Right kidney (tissue), 1 donor: ENCODE measurements around the gene METTL25B.

Source experiments
- DNase-seq: peaks from one replicate; pipeline ENCODE4 v3.0.0-alpha.2; 2016

Gene METTL25B

GRCh38 chr1:156700736-156701531 is 27.3 kb upstream of the METTL25B start:
- DNase-seq, result no peak

GRCh38 chr1:156703336-156703735 is 24.9 kb upstream of the METTL25B start:
- DNase-seq, result no peak

- no peak for DNase-seq
These were observed 24.5 kb upstream of the METTL25B start for GRCh38 chr1:156703741-156704140.

- DNase-seq, result peak; percentile 34
These were observed 24.0 kb upstream of the METTL25B start for GRCh38 chr1:156704166-156704711.

- DNase-seq, result peak; percentile 66
These were observed 23.3 kb upstream of the METTL25B start for GRCh38 chr1:156704930-156705320.

GRCh38 chr1:156705321-156705917 is 22.9 kb upstream of the METTL25B start, which contains the start of gene CRABP2:
Gene CRABP2, minus strand, starts transcription at chr1:156705583. Its CDS starts 137 bp downstream, at chr1:156705446.
- no peak for DNase-seq

- peak; percentile 90 for DNase-seq
These were observed 22.2 kb upstream of the METTL25B start for GRCh38 chr1:156705918-156706656.

- no peak for DNase-seq
These were observed 21.4 kb upstream of the METTL25B start for GRCh38 chr1:156706657-156707416.

- DNase-seq, result peak; percentile 50
These were observed 20.7 kb upstream of the METTL25B start for GRCh38 chr1:156707417-156708217.

GRCh38 chr1:156708218-156708661 is 20.0 kb upstream of the METTL25B start:
- no peak for DNase-seq

- no peak for DNase-seq
These were observed 19.2 kb upstream of the METTL25B start for GRCh38 chr1:156709031-156709430.

GRCh38 chr1:156709757-156710489 is 18.3 kb upstream of the METTL25B start:
- DNase-seq, result no peak

GRCh38 chr1:156711011-156711817 is 17.1 kb upstream of the METTL25B start:
- no peak for DNase-seq

- no peak for DNase-seq
These were observed 15.6 kb upstream of the METTL25B start for GRCh38 chr1:156712626-156713025.

- no peak for DNase-seq
These were observed 13.4 kb upstream of the METTL25B start for GRCh38 chr1:156714830-156715229.

GRCh38 chr1:156717351-156717750 is 10.9 kb upstream of the METTL25B start:
- DNase-seq, result no peak

GRCh38 chr1:156721131-156721530 is 7.1 kb upstream of the METTL25B start:
- DNase-seq, result no peak

GRCh38 chr1:156721535-156721934 is 6.7 kb upstream of the METTL25B start:
- no peak for DNase-seq

GRCh38 chr1:156725683-156726280 is 2.5 kb upstream of the METTL25B start:
- peak; percentile 78 for DNase-seq
